NCI-H2081 (cell line): Measurements from ENCODE around the gene KIF26B.
"Not testable (repeated sequence)": the region's sequence is repeated elsewhere in the genome, so short reads cannot be mapped to it uniquely, and the experiment has no call there.

ENCODE experiments used
- DNase-seq, 2 experiments: peaks; one replicate each; lab custom pipeline; 2025; lab: John Stamatoyannopoulos, UW

KIF26B gene

DNA sequence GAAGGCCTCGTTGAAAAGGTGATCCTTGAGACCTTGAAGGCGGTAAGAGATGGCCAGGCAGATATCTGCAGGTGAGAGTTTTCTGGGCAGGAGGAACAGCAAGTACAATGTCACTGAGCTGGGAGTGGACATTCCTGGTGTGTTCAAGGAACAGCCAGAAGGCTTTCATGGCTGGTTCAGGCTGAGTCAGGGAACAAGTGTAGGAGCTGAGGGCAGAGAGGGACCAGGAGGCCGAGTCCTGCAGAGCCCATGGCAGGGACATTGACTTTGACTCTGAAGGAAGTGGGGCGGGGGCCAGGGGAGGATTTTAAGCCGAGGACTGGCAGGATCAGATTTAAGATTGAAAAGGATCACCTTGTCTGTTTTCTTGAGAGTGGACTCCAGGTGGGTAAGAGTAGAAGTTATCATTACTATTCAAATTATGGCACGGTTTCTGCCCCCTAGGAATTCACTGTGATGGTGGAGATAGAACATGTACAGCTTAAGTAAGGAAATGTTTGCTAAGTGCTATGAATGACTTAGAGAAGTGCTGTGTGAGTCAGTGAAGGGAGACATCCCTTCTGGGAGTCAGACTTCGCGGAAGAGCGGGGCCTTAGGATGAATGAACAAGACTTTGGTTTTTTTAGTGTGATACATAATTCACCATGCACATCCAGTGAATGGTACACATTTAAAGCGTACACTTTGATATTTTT, 202.3 kb downstream of the KIF26B start:
- DNase-seq = no peak

DNA sequence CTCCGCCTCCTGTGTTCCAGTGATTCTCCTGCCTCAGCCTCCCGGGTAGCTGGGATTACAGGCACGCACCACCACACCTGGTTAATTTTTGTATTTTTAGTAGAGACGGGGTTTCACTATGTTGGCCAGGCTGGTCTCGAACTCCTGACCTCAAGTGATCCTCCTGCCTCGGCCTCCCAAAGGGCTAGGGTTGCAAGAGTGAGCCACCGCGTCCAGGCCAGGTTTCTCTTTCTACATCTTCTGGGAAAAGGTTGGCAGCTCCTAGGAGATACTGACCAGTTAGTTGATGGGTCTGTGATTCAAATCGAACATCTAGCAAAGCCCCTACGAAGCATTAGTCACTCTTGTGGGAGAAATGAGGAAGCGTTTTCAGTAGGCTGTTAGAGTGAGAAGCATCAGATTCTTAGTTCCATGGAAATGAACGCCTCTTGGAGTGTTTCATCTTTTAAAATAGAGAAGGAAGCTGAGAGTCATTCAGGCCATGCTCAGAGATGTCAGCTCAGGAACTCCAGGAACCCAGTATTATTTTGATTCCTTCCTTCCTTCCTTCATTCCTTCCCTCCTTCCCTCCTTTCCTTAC, 204.4 kb downstream of the KIF26B start:
- DNase-seq = not testable (repeated sequence)

DNA sequence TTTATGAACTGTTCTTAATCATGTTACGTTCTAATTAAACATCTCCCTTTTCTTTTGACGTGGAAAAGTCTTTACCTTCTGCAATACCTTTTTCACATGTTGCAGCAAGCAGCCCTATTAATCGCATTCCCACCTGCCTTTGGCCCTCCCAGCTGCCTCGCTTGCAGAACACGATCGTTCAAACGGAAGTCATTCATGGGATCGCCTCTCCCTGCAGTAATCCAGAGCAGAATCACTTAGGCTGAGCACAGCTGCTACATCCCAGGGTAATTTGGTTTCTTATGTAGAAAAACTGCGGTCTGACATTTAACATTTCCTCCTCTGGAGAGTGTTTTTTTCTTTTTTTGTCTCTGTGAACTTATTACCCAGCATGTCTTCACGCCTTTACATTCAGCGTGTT, 206.3 kb downstream of the KIF26B start:
- no peak for DNase-seq

DNA sequence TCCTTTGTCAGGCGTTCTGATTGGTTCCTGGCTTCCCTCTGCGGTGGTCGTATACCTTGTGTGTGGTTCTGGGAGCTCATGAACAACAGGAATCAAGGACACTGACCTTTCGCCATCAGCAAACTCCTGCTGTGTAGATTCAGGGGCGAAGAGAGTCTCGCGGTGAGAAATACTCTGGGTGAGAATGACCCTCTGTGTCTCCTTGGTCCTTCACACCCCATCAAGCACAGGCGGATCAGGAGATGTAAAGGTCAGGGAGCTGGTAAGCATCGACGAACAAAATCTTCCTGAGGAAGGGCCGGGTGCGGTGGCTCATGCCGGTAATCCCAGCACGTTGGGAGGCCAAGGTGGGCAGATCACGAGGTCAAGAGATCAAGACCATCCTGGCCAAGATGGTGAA, 207.2 kb downstream of the KIF26B start:
- no peak for DNase-seq

DNA sequence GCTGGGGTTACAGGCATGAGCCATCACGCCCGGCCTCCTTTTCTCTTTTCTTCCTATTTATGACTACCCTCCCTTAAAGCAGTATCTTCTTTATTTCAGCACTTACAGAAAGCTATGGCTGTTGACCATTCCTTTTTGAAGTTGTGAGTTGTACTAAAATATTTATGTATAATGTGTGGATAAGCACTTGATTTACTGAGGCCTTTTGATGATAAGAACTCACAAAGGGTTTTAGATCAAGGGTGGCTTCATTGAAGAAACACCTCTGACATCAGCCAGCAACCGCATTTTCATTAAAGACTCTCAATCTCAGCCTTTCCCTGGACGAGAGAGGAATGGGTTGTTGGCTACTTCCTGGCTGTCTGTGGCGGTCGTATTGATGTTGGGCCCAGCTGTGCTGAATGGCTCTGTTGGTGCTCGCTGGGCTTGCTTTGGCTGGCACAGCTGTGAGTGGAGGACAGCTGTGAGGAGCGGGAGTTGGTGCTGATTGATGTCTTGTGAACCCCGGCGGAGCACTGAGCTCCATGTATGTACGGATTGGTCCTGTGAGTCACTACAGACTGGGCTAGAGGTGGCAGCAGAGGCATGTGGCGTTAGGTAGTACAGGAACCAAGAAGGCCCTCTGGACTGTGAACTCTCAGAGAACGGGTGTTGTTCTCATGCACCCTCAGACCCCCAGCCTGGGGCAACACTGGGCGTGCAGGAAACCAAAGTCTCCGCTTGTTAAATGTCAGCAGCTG, 208.8 kb downstream of the KIF26B start:
- no peak for DNase-seq

DNA sequence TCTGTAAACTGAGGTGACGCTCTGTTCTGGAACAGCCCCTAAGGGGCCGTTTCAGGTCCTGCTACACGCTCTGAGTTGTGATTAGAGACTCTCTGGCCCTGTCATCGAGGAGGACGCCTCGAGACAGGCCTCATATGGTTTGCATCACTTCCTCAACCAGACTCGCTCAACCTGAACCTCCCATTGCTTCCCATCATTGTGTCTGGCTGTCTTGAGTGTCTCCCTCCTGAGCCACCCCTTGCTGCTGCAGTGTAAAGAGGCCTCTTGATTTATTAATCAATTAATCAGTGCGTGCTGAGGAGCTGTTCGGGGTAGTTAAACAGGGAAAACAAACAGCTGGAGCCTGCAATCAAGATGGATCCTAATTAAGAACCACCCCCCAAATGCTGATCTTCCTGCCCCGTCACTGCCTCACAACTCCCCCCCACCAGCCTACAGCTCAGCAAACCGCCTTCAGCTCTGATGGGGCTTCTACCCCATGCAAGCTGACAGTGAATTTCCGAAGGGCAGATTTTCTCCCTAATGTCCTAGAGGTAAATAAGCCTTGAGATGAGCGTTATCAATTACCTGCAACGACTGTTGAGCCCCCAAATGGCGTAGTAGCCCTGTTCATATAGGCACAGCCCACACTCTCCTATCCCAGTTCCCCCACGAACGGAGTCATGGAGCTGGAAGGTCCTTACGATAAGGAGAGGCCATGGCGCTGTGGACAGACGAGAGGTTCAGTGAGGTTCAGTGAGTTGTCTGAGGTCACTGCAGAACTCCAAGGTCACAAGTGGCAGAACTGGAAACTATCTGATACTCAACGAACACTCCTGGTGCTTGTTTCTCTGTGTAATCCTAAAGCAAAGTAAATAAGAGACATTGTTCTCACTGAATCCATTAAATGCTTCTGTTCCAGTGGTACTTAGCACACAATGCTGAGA, 210.6 kb downstream of the KIF26B start:
- DNase-seq = no peak

DNA sequence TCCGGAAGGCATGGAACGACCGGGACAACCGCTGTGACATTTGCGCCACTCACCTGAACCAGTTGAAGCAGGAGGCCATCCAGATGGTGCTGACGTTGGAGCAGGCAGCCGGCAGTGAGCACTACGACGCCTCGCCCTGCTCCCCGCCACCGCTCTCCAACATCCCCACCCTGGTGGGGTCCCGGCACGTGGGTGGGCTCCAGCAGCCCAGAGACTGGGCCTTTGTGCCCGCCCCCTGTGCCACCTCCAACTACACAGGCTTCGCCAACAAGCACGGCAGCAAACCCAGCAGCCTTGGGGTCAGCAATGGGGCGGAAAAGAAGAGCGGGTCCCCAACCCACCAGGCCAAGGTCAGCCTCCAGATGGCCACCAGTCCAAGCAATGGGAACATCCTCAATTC, 212.1 kb downstream of the KIF26B start:
- DNase-seq = no peak

DNA sequence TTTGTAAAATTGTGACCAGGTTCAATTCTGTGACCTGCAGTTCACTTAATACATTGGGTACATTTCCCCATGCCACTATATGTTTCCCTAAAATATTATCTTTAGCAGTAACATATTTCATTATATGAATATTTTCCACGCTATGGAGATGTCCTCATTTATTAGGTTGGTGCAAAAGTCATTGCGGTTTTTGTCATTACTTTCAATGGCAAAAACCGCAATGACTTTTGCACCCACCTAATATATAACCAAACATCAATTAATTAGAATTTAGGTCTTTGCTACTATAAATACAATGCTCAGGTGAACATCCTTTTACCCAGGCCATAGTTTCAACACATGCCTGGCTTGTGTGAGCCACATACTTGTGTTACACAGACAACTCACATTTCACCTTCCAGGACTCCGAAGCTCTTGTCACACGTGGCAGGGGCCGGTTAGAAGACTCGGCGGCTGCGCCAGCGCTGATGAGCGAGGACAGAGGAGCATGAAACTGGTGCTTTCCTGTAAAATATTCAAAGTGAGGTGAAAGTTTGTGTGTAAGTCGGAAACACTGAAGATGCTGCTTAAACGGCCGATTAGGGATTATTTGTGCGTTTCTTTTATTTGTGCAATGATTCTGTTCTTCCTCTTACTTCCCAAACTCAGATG, 215.5 kb downstream of the KIF26B start:
- no peak for DNase-seq

DNA sequence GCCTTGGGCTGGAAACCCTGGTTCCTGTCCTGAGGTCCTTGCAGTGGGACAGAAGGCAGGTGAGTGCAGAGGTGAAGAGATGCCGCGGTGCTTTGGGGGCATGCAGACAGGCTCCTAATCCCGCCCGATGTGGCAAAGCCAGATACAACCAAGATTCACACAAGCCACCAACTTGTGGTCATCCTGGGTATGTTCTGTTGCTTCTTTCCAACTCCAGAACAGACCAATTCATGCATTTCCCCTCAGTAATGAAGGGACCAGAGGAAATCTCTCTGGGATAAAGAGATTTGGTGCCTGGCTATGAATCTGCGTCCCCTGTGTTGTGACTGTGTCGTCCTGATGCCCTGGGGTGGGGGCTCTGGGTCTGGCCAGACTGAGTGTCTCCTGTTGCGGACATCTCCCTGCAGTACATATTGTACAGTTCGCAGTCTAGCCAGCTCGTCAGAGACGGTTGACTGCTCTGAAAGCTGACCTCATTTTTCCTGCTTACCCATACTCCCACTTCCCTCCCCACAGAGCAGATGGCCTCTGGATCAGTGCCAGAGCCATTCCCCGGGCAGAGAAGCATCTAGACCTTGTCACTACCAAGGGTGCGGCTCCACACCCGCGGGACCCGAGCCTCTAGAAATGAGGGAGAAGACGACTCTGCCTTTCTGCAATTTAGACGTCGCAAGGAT, 216.3 kb downstream of the KIF26B start:
- peak in 1 of 2 experiments; percentile 18 for DNase-seq

DNA sequence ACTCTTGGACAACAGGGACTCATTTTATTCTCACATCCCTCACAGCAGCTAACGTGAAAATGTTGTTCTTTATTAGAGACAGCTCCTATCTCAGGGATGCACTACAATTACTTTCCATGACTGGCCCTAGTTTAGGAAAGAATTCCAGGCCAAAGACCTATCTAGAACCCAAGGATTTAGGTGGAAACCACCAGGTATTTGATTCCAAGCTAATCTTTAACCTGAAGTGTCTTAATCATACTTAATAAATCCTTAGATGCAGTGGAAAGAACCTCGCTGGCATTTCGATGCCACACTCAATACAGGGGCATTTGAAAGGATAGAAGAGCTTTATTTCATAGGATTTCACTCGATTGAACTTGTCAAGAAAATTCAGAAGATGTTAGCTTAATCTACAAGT, 218.3 kb downstream of the KIF26B start:
- DNase-seq = no peak

DNA sequence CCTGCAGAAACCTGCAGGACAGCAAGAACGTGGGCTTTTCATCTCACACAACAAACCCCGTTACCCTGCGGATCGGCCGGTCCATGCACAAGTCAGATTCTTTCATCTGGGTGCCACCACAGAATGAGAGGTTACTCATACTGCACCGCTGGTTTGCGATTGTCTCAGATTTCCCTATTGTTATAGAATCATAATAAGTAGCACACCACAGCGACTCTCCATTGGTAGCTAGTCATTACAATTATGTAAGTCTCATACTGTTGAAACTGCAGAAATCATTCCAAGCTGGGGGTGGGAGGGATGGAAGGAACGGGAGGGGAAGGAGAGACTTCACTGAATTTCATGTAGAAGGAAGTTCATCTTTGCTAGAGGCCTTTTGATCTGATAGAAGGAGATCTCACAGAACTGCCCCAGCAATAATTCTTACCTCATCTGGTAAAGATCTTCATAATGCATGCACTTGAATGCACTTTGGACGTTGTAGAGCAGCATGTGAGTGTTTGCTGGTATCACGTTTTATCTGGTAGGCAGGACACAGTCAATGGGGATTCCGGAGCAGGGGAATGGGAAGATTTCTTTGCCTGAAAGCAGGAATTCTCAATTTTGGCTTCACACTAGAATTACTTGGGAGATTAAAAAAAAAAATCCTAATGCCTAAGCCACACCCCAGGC, 221.1 kb downstream of the KIF26B start:
- DNase-seq = no peak

DNA sequence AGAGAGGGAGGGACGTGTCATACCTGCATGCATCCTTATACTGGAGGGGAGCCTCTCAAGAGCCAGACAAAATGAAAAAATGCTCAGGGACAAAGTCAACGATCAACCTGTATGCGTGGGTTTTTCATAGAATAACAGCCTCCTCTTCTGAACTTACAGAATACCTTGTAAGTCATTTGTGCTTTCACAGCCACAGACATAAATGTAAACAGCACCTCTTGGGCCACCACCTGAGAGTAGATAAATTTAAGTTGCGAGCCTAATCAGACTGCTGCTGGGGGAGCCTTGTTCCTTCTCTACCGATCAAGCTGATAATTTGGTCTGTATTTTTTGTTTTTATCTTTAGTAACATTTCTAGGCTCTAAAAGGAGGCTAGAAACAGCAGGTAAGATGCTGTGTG, 223.1 kb downstream of the KIF26B start:
- no peak for DNase-seq

DNA sequence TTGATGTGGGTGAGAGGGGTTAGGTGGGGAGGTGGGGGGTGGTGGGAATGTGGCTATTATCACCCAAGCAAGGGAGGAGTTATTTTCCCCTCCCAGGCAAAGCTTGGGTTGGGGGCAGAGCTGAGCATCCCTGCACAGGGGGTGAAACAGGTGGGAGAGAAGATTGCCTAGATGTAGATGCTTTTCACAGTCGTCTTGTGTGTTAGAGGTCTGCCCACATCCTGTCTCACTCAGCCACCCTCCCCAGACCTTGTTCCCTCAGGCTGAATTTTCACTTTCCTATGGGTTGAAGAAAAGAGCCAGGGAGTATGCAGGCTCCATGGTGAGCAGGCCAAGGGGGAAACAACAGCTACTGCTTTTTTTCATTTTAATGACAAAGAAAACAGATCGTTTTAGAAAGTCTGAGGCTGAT, 223.5 kb downstream of the KIF26B start:
- no peak for DNase-seq

DNA sequence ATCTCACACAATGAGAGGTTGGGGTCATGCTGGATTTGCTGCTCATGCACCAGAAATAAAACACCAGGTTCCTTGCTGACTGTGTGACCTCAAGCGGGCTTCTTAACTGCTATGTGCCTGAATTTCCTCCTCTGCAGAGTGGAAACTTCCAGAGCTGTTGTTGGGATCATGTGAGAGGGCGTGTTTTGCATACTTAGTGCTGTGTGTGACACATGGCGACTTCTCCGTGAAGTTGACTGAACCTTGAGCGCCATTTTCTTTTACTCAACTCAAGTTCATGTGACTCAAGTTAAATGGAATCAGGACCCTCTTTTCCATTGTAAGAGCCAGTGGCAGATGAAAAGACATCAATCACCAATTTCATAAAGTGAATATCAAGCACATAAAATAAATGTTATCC, 224.0 kb downstream of the KIF26B start:
- no peak for DNase-seq

DNA sequence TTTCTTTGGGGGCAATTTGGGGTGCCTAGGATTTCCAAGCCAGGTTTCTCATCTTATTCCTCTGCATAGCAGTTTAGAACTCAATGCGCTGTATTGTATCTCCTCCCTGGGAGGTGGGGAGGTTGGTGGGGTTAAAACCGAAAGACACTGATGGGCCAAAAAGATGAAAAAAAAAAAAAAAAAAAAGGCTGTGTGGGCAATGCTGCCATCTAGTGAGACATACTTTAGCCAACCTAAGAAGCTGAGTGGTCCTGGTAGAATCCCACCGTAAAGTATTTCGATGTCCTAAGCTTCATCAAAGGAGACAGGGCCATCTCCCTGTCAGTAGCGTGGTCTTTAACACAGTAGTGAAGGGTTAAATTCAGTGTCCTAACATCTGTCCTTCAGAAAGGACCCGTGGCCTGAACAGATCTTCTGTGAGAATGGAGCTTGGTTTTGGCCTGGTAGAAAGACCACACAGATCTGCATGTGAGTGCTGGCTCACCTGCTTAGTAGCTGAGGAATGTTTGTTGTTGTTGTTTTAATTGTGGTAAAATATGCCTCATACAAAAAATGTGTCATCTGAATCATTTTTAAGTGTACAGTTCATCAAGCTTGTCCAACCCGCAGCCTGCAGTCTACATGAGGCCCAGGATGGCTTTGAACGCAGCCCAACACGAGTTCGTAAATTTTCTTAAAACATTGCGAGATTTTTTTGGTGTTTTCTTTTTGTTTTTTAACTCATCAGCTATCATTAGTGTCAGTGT, 226.2 kb downstream of the KIF26B start:
- DNase-seq = no peak

DNA sequence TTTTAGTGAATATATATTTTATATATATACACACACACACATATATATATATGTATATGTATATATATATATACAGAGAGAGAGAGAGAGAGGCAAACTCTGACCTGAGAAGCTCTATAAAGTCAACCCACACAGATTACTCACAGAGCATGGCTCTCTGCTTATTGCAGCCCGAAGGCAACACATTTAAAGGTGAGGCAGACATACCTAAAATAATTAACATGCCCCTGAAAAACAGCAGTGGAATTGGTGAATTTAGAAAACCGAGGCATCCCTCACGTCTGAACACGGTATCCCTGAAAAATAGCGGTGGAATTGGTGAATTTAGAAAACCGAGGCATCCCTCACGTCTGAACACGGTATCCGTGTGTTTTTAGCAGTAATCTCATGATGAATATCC, 228.2 kb downstream of the KIF26B start:
- no peak for DNase-seq

DNA sequence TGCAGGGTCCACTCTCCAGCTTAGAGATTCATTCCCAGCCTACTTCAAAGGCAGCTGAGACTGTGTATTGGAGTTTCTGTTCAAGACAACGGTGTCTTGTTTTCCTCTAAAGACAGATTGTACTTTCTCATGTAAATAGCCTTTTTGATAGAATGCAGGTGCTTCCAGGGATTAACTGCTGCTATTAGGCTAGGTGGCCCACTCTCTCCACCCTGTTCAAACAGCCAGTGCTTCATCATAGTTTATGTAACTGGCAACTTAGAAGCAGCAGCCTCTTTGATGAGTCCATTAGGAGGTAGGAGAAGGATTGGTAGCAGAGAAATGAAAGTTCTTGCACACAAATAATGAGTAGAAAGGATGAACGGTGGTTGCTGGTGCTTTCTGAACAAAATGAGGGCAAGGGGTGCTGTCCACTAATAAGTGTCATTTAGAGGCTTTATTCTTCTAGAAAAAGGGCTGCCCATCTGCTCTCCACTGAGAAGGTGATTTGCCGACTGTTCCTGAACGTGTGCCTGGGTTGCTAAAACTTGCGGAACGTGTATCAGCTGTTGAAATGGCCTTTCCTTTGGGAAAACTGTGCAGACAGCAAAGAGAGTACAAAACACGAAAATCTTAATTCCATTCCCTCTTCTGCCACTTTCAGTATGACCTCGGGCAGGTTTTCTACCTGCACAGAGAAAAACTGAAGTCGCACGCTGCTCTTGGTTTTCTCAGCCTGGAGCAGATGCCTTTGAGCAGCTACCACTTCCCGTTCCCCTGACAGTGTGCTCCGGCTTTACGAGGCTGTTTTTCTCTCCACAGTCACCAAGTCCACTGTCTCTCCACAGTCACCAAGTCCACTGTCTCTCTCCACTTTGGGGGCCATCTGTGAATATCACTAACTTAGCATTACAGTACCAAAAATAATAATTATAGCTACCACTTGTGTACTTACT, 228.9 kb downstream of the KIF26B start:
- no peak for DNase-seq

DNA sequence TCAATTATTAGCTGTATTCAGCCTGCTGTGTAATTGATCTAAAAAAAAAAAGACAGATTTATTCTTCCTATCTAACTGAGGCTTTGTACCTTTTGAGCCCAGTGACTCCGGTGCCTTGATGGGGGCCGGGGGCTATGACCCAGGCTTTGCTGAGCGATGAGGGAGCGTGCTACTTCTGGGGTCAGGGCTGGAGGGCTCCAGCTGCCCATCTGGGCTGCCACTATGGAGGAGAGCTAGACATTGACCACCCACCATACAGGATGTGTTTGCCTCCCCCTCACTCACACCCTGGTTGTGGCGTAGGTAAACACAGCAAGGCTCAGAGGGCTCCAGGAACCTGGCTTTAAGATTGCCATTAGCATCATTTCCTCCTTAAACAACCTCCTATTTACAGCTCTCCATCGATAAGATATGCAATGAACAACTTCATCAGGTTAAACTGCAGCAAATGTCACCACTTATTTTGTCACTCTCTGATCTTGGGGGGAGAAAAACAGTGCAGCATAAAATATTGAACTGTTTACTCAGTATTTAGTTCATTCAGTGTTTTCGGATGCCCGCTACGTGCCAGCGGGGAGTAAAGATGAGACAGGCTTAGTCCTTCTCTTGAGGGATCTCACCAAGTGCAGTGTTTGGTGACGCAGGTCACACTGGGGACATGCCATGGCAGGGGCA, 231.6 kb downstream of the KIF26B start:
- no peak for DNase-seq
